Nucleus accumbens (tissue), 56 donors: ENCODE data around the gene PAPSS1.

ENCODE experiments used
- DNase-seq, 56 donors: peaks; one replicate each; lab custom pipeline; 2025; lab: John Stamatoyannopoulos, UW

PAPSS1 gene

GRCh38 chr4:107572281-107572680 lies 147.8 kb downstream of the PAPSS1 start:
- no peak for DNase-seq

- DNase-seq = no peak
Measured at GRCh38 chr4:107570952-107571351, 149.1 kb downstream of the PAPSS1 start.

- no peak for DNase-seq
Measured at GRCh38 chr4:107564326-107564725, 155.7 kb downstream of the PAPSS1 start.
